Measurements from ENCODE around the gene BDNF. TPM values are rescaled to one million over a fixed set of nuclear protein-coding genes. Genes with fewer than 3 reads are reported as not detected.

The BDNF gene
- total and polyA plus RNA-seq, 2 of the 8 experiments (the other 6 are each of a cell fraction or from before 2014, with no cell fraction given), result 2.4 to 5.4 TPM

- peak overlapping the region in 1 of 4 experiments; percentile 3; a peak in 1 of 8 replicates for H3K4me3 ChIP-seq (ENCODE audit: extremely low read depth in 1 of 4, insufficient read depth in 2 of 4, low read depth in 3 of 4, low read length in 4 of 4)
- H2AK5ac ChIP-seq (ENCODE audit: low read depth, low read length), result no peak overlapping the region
- H3K56ac ChIP-seq (replicated peaks; ENCODE audit: insufficient read length, low read depth, low read length), result no peak overlapping the region
- peak overlapping the region; percentile 2 to 39 for H3K4me2 ChIP-seq (ENCODE audit: insufficient read depth in 1 of 2, low read depth in 2 of 2, low read length in 2 of 2)
- no peak overlapping the region for H2AFZ ChIP-seq (ENCODE audit: low read length)
- no peak overlapping the region for H3K9ac ChIP-seq (replicated peaks in 1 of 4; ENCODE audit: extremely low read depth in 1 of 4, low read depth in 3 of 4, low read length in 3 of 4)
- H2BK15ac ChIP-seq (ENCODE audit: low read length), result no peak overlapping the region
- CTCF ChIA-PET (ENCODE audit: partially characterized antibody), result interaction anchor here (0.9 to 1.8 kb wide), 4 partner anchors 9 to 83 kb away, joined by 3 to 9 read pairs (median 6); no protein-coding TSS in a partner anchor
- no peak overlapping the region for H2BK120ac ChIP-seq (replicated peaks; ENCODE audit: low read depth, low read length)
- H3K27me3 ChIP-seq (replicated peaks in 1 of 4; ENCODE audit: control insufficient read depth in 3 of 4, extremely low read depth in 1 of 4, insufficient read depth in 3 of 4, low read length in 3 of 4), result no peaks in the 10 kb centered on the region
- peak; percentile 42 for FAIRE-seq
- H3K23me2 ChIP-seq (ENCODE audit: low read depth, low read length), result no peaks in the 10 kb centered on the region
- H3K36me3 ChIP-seq (ENCODE audit: control insufficient read depth in 2 of 4, insufficient read depth in 4 of 4, low read length in 3 of 4), result no peaks in the 10 kb centered on the region
- H4K20me1 ChIP-seq (replicated peaks in 1 of 2; ENCODE audit: control insufficient read depth in 1 of 2, insufficient read depth in 2 of 2, low read length in 2 of 2), result no peaks in the 10 kb centered on the region
- H4K8ac ChIP-seq (ENCODE audit: extremely low read depth, insufficient read depth, low read length), result no peak overlapping the region
- no peaks in the 10 kb centered on the region for H3K79me1 ChIP-seq (ENCODE audit: low read depth, low read length)
- peak overlapping the region; percentile 53; the same call in 1 of the 2 replicates for H3K18ac ChIP-seq (ENCODE audit: extremely low read depth, low read length)
- H3K27ac ChIP-seq (ENCODE audit: low read depth, low read length), result no peak overlapping the region
- H3K79me2 ChIP-seq (ENCODE audit: control insufficient read depth in 1 of 2, insufficient read depth in 2 of 2, low read length in 2 of 2), result peaks cover 5 to 39% of the 10 kb centered on the region in 2 experiments; a peak in 3 of 4 replicates
- H3K23ac ChIP-seq (ENCODE audit: insufficient read length), result no peak overlapping the region
- H4K5ac ChIP-seq (ENCODE audit: insufficient read length, low read depth, low read length), result no peak overlapping the region
- no peaks in the 10 kb centered on the region for H3K9me3 ChIP-seq (ENCODE audit: insufficient read depth in 2 of 2, low read depth in 1 of 2, low read length in 1 of 2)
- H3K4me1 ChIP-seq (replicated peaks in 1 of 4; ENCODE audit: control insufficient read depth in 3 of 4, insufficient read depth in 4 of 4, low read length in 3 of 4), result peaks cover 4 to 11% (median 6%) of the 10 kb centered on the region in 4 experiments; a peak in 6 of 7 replicates
- H3K14ac ChIP-seq (ENCODE audit: insufficient read length), result no peak overlapping the region
- DNase-seq (ENCODE audit: low read depth in 1 of 2, low spot score in 2 of 2), result peak in 1 of 2 experiments; percentile 71
- no peak overlapping the region for H2BK12ac ChIP-seq (ENCODE audit: low read depth, low read length)
- no peak overlapping the region for H4K91ac ChIP-seq (replicated peaks; ENCODE audit: insufficient read length, low read length)
- H3K4ac ChIP-seq (replicated peaks; ENCODE audit: insufficient read length, low read depth, low read length), result no peak overlapping the region
- WGBS, 2 experiments (ENCODE audit: extremely low coverage in 1 of 2, insufficient coverage in 1 of 2, insufficient read length in 1 of 2, insufficient replicate concordance in 2 of 2, low coverage in 1 of 2, low lambda C conversion rate in 2 of 2, missing lambda C conversion rate in 1 of 2), result 73% methylated on average over 4 of the region's 4 CpGs; no CpG with 5 or more reads in 1 of the 2 experiments
- no peak overlapping the region for H2BK20ac ChIP-seq (ENCODE audit: low read length)
- peak overlapping the region; percentile 71; the same call in 1 of the 2 replicates for H2BK5ac ChIP-seq (ENCODE audit: low read depth, low read length)
- POLR2A ChIA-PET (ENCODE audit: partially characterized antibody), result interaction anchor here (0.7 to 5.4 kb wide), 13 partner anchors 9 to 74 kb away, joined by 3 to 25 read pairs (median 6); partner anchors contain the start of gene BDNF
- TF ChIP-seq SP4 (IDR thresholded peaks at IDR 0.05; ENCODE audit: low read length) (no peak), E2F6 (IDR thresholded peaks at IDR 0.05) (no peak), TAF1 (IDR thresholded peaks at IDR 0.05; ENCODE audit: low read depth, low read length) (0 out of 2 replicates have a peak, but pooled peaks have one; percentile 26), TEAD4 (IDR thresholded peaks at IDR 0.05; ENCODE audit: low read depth, low read length) (peak; percentile 18; the same call in 1 of the 2 replicates), EP300 (IDR thresholded peaks at IDR 0.05; ENCODE audit: borderline replicate concordance in 1 of 2, low read depth in 2 of 2, low read length in 2 of 2) (peak in 1 of 2 experiments; percentile 35; a peak in 1 of 3 replicates), EZH2 (IDR thresholded peaks at IDR 0.05; ENCODE audit: low read depth, low read length, severe bottlenecking) (no peak), YY1 (IDR thresholded peaks at IDR 0.05; ENCODE audit: low read depth, low read length) (peak; percentile 91), ASH2L (IDR thresholded peaks at IDR 0.05; ENCODE audit: low read length) (peak; percentile 16), CHD1 (IDR thresholded peaks at IDR 0.05; ENCODE audit: low read depth, low read length) (no peak), ZNF274 (IDR thresholded peaks at IDR 0.05; ENCODE audit: borderline replicate concordance, extremely low read depth, low read length) (no peak), MAX (IDR thresholded peaks at IDR 0.05) (0 out of 2 replicates have a peak, but pooled peaks have one; percentile 29), SIX5 (IDR thresholded peaks at IDR 0.05; ENCODE audit: low read depth, low read length) (no peak), JUND (IDR thresholded peaks at IDR 0.05; ENCODE audit: low read length) (no peak)
These were observed 12.2 kb downstream of the BDNF start for GRCh38 chr11:27688076-27688475.
